Activated naive CD4-positive, alpha-beta T cell treated with anti-CD3 and anti-CD28 coated beads, Interleukin-2, amount 50 U/mL, for 24 hours (primary cell): ENCODE measurements around the gene SLC16A3.
A peak's percentile ranks its signal among the peaks of the same experiment; 100 is the strongest.

ENCODE experiments used
- H3K27ac Mint-ChIP-seq: one replicate; pipeline ENCODE4 v1.8.0; 2021; ENCODE audit warnings: mild to moderate bottlenecking, mixed read lengths
- H3K27me3 Mint-ChIP-seq: one replicate; pipeline ENCODE4 v1.8.0; 2021; ENCODE audit warnings: mixed read lengths
- H3K36me3 Mint-ChIP-seq: one replicate; pipeline ENCODE4 v1.8.0; 2021; ENCODE audit warnings: mixed read lengths
- H3K4me1 Mint-ChIP-seq: one replicate; pipeline ENCODE4 v1.8.0; 2021; ENCODE audit warnings: mixed read lengths
- H3K4me3 Mint-ChIP-seq: one replicate; pipeline ENCODE4 v1.8.0; 2021; ENCODE audit warnings: mild to moderate bottlenecking, mixed read lengths
- H3K9me3 Mint-ChIP-seq: one replicate; pipeline ENCODE4 v1.8.0; 2021; ENCODE audit warnings: mixed read lengths

The SLC16A3 gene

GRCh38 chr17:82273327-82274133 is 44.7 kb downstream of the SLC16A3 start, which contains the start of gene CSNK1D:
Gene CSNK1D, minus strand, starts transcription at chr17:82273700. Its CDS starts 319 bp downstream, at chr17:82273381.
- H3K9me3 Mint-ChIP-seq: no peaks in the 10 kb centered on the region
- H3K4me3 Mint-ChIP-seq: peak within 1 kb of the TSS; percentile 94
- peak within 1 kb of the TSS; percentile 99 for H3K27ac Mint-ChIP-seq
- peaks cover 4% of the 10 kb centered on the region for H3K36me3 Mint-ChIP-seq
- H3K4me1 Mint-ChIP-seq: peaks cover 39% of the 10 kb centered on the region
- H3K27me3 Mint-ChIP-seq: no peaks in the 10 kb centered on the region

GRCh38 chr17:82274134-82275020 is 45.5 kb downstream of the SLC16A3 start:
- Mint-ChIP-seq H3K9me3 (no peaks in the 10 kb centered on the region), H3K36me3 (peaks cover 4% of the 10 kb centered on the region), H3K27ac (peak overlapping the region; percentile 12), H3K27me3 (no peaks in the 10 kb centered on the region), H3K4me3 (no peak overlapping the region), H3K4me1 (peaks cover 31% of the 10 kb centered on the region)

- H3K27me3 Mint-ChIP-seq: no peaks in the 10 kb centered on the region
- H3K4me3 Mint-ChIP-seq: no peak overlapping the region
- H3K36me3 Mint-ChIP-seq: peaks cover 4% of the 10 kb centered on the region
- H3K4me1 Mint-ChIP-seq: peaks cover 21% of the 10 kb centered on the region
- H3K27ac Mint-ChIP-seq: no peak overlapping the region
- no peaks in the 10 kb centered on the region for H3K9me3 Mint-ChIP-seq
These were observed 46.5 kb downstream of the SLC16A3 start for GRCh38 chr17:82275326-82275725.

- Mint-ChIP-seq H3K27ac (no peak overlapping the region), H3K27me3 (no peaks in the 10 kb centered on the region), H3K4me3 (no peak overlapping the region), H3K36me3 (peaks cover 4% of the 10 kb centered on the region), H3K4me1 (peaks cover 12% of the 10 kb centered on the region), H3K9me3 (no peaks in the 10 kb centered on the region)
These were observed 48.1 kb downstream of the SLC16A3 start for GRCh38 chr17:82276938-82277337.

GRCh38 chr17:82277851-82278250 is 49.0 kb downstream of the SLC16A3 start:
- Mint-ChIP-seq H3K27me3 (no peaks in the 10 kb centered on the region), H3K27ac (no peak overlapping the region), H3K4me1 (peaks cover 5% of the 10 kb centered on the region), H3K9me3 (no peaks in the 10 kb centered on the region), H3K4me3 (no peak overlapping the region), H3K36me3 (no peaks in the 10 kb centered on the region)

- Mint-ChIP-seq H3K27me3 (no peaks in the 10 kb centered on the region), H3K27ac (no peak overlapping the region), H3K4me3 (no peak overlapping the region)
These were observed 49.5 kb downstream of the SLC16A3 start for GRCh38 chr17:82278308-82278707.

GRCh38 chr17:82278786-82279391 is 50.0 kb downstream of the SLC16A3 start:
- Mint-ChIP-seq H3K4me3 (no peak overlapping the region), H3K27me3 (no peaks in the 10 kb centered on the region), H3K36me3 (no peaks in the 10 kb centered on the region), H3K9me3 (no peaks in the 10 kb centered on the region), H3K27ac (no peak overlapping the region), H3K4me1 (peaks cover 5% of the 10 kb centered on the region)

More at GRCh38 chr17:82278308-82278707, 49.5 kb downstream of the SLC16A3 start:
- Mint-ChIP-seq H3K36me3 (no peaks in the 10 kb centered on the region), H3K4me1 (peaks cover 5% of the 10 kb centered on the region), H3K9me3 (no peaks in the 10 kb centered on the region)

GRCh38 chr17:82280537-82280936 is 51.7 kb downstream of the SLC16A3 start:
- no peaks in the 10 kb centered on the region for H3K9me3 Mint-ChIP-seq
- peaks cover 5% of the 10 kb centered on the region for H3K4me1 Mint-ChIP-seq
- no peak overlapping the region for H3K4me3 Mint-ChIP-seq
- no peaks in the 10 kb centered on the region for H3K27me3 Mint-ChIP-seq
- H3K27ac Mint-ChIP-seq: no peak overlapping the region
- H3K36me3 Mint-ChIP-seq: no peaks in the 10 kb centered on the region

- no peaks in the 10 kb centered on the region for H3K36me3 Mint-ChIP-seq
- peak overlapping the region; percentile 70 for H3K27ac Mint-ChIP-seq
- H3K27me3 Mint-ChIP-seq: no peaks in the 10 kb centered on the region
- no peaks in the 10 kb centered on the region for H3K9me3 Mint-ChIP-seq
- peaks cover 5% of the 10 kb centered on the region for H3K4me1 Mint-ChIP-seq
- H3K4me3 Mint-ChIP-seq: no peak overlapping the region
These were observed 52.2 kb downstream of the SLC16A3 start for GRCh38 chr17:82281076-82281475.

GRCh38 chr17:82281502-82282238 is 52.8 kb downstream of the SLC16A3 start:
- no peak overlapping the region for H3K4me3 Mint-ChIP-seq
- H3K27ac Mint-ChIP-seq: no peak overlapping the region
- no peaks in the 10 kb centered on the region for H3K9me3 Mint-ChIP-seq
- no peaks in the 10 kb centered on the region for H3K36me3 Mint-ChIP-seq
- H3K27me3 Mint-ChIP-seq: no peaks in the 10 kb centered on the region
- peaks cover 5% of the 10 kb centered on the region for H3K4me1 Mint-ChIP-seq

- Mint-ChIP-seq H3K27ac (no peak overlapping the region), H3K36me3 (no peaks in the 10 kb centered on the region), H3K9me3 (no peaks in the 10 kb centered on the region), H3K4me3 (no peak overlapping the region), H3K27me3 (no peaks in the 10 kb centered on the region), H3K4me1 (peaks cover 5% of the 10 kb centered on the region)
These were observed 53.7 kb downstream of the SLC16A3 start for GRCh38 chr17:82282239-82283207.

GRCh38 chr17:82283208-82283749 is 54.4 kb downstream of the SLC16A3 start:
- H3K9me3 Mint-ChIP-seq: no peaks in the 10 kb centered on the region
- no peaks in the 10 kb centered on the region for H3K36me3 Mint-ChIP-seq
- peaks cover 12% of the 10 kb centered on the region for H3K4me1 Mint-ChIP-seq
- no peak overlapping the region for H3K4me3 Mint-ChIP-seq
- H3K27ac Mint-ChIP-seq: no peak overlapping the region
- no peaks in the 10 kb centered on the region for H3K27me3 Mint-ChIP-seq

- H3K4me1 Mint-ChIP-seq: peaks cover 12% of the 10 kb centered on the region
- H3K9me3 Mint-ChIP-seq: no peaks in the 10 kb centered on the region
- H3K36me3 Mint-ChIP-seq: no peaks in the 10 kb centered on the region
- H3K27ac Mint-ChIP-seq: no peak overlapping the region
- no peak overlapping the region for H3K4me3 Mint-ChIP-seq
- H3K27me3 Mint-ChIP-seq: no peaks in the 10 kb centered on the region
These were observed 56.3 kb downstream of the SLC16A3 start for GRCh38 chr17:82285141-82285540.
